Aorta (tissue), 5 donors: ENCODE measurements around the gene DHRS13. TPM values are rescaled to one million over a fixed set of nuclear protein-coding genes. Genes with fewer than 3 reads are reported as not detected.
"Not testable (repeated sequence)": the region's sequence is repeated elsewhere in the genome, so short reads cannot be mapped to it uniquely, and the experiment has no call there.

Experiments used
- ATAC-seq: fragments of 200-7000 bp; cut with Tn5 transposase; one replicate; pipeline ENCODE4 v1.9.1; 2022; ENCODE audit warnings: moderate library complexity; ENCODE audit not compliant: low FRiP score
- DNase-seq, 2 donors: peaks; one replicate each; pipeline ENCODE4 v3.0.0-alpha.2; 2020
- H3K27ac ChIP-seq, 2 donors: one replicate each; pipeline ENCODE4 v1.5.1; 2013; ENCODE audit warnings: low read length in 2 of 2, mild to moderate bottlenecking in 2 of 2, moderate library complexity in 2 of 2, control low read depth in 1 of 2, inconsistent platforms in 1 of 2, low read depth in 1 of 2
- H3K27me3 ChIP-seq, 2 donors: one replicate each; pipeline ENCODE4 v1.6.1; 2013; ENCODE audit warnings: control low read depth in 1 of 2, low read length in 1 of 2, mild to moderate bottlenecking in 1 of 2, moderate library complexity in 1 of 2; ENCODE audit not compliant: insufficient read depth in 2 of 2, control insufficient read depth in 1 of 2
- H3K36me3 ChIP-seq, 2 donors: one replicate each; pipeline ENCODE4 v1.6.1; 2013; ENCODE audit warnings: control low read depth in 1 of 2, low read length in 1 of 2, mild to moderate bottlenecking in 1 of 2; ENCODE audit not compliant: insufficient read depth in 2 of 2, control insufficient read depth in 1 of 2
- H3K4me1 ChIP-seq, 2 donors: one replicate each; pipeline ENCODE4 v1.6.1; 2013; ENCODE audit warnings: low read length in 2 of 2, control low read depth in 1 of 2, mild to moderate bottlenecking in 1 of 2, moderate library complexity in 1 of 2; ENCODE audit not compliant: insufficient read depth in 2 of 2, control insufficient read depth in 1 of 2
- H3K4me3 ChIP-seq, 2 donors: one replicate each; pipeline ENCODE4 v1.5.1; 2013; ENCODE audit warnings: low read length in 2 of 2, control low read depth in 1 of 2, mild to moderate bottlenecking in 1 of 2
- H3K9me3 ChIP-seq: one replicate; pipeline ENCODE4 v1.6.1; 2013; ENCODE audit warnings: mild to moderate bottlenecking, low read length; ENCODE audit not compliant: control insufficient read depth
- WGBS, 2 donors: extraction: QIAGEN DNeasy Blood & Tissue Kit; methylation state at CpG; one replicate each; pipeline ENCODE4 v1.1.7; 2013; 5-methylcytosine and 5-hydroxymethylcytosine counted together
- intact Hi-C, 2 donors: fragments of 100-400 bp; cut with DNase I; formaldehyde crosslinking; loops; one replicate each; pipeline versions ENCODE4 v1.14.2 to v1.15.0; 2022
- polyA plus RNA-seq, 2 donors: library from polyadenylated mRNA; stranded (reverse); fragments of 200-250 nt; gene quantifications; one replicate each; pipeline ENCODE4 v1.2.3, GENCODE V29; 2013
- total RNA-seq, 2 donors: library from RNA; stranded (reverse); fragmentation: NEBNext Ultra II Directional; extraction: Animal tissue kit (Norgen Biotek cat#: 25700); gene quantifications; one replicate each; pipeline ENCODE4 v1.2.1, GENCODE V29; 2021
- donor health status: healthy with polysubstance abuse.
- donor health status: Bipolar disorder and iron deficiency.
- donor health status: DM: no; HTN: no; CAD: no.
- donor health status: DM: no; HTN: no; CAD: no.
- donor health status: DM: yes; HTN: yes; CAD: no.

DHRS13 gene
- total and polyA plus RNA-seq, 4 donors, result 0.75 to 6.1 (median 3.5) TPM

GRCh38 chr17:28895794-28896447, 7.0 kb downstream of the DHRS13 start:
- Histone ChIP-seq H3K36me3 (no peaks in the 10 kb centered on the region), H3K4me3 (peak overlapping the region in 1 of 2 donors; percentile 80), H3K9me3 (no peaks in the 10 kb centered on the region), H3K27me3 (no peaks in the 10 kb centered on the region), H3K27ac (peak overlapping the region in 1 of 2 donors; percentile 90), H3K4me1 (peaks cover 0 to 5% of the 10 kb centered on the region in 2 donors)
- no peak for ATAC-seq
- WGBS, 2 donors, result 58 to 61% methylated on average over 3 of the region's 3 CpGs
- peak in 1 of 2 donors; percentile 41 for DNase-seq
- intact Hi-C loops, result loop anchor here in 1 of 2 donors (5.0 kb wide), 1 partner anchor 56 kb away; the partner anchor contains the start of gene PHF12

GRCh38 chr17:28893248-28894183, 9.4 kb downstream of the DHRS13 start:
- DNase-seq, H3K4me1 ChIP-seq, ATAC-seq, H3K9me3 ChIP-seq, H3K36me3 ChIP-seq, H3K4me3 ChIP-seq, intact Hi-C loops, H3K27me3 ChIP-seq: not testable (repeated sequence)
- H3K27ac ChIP-seq, result peak overlapping the region in 1 of 2 donors; percentile 26
- WGBS, 2 donors, result 87 to 88% methylated on average over 16 of the region's 16 CpGs

- H3K4me1 ChIP-seq, result peaks cover 0 to 5% of the 10 kb centered on the region in 2 donors
- ATAC-seq, result no peak
- DNase-seq, result no peak
- intact Hi-C loops, result no loop called here
- no peaks in the 10 kb centered on the region for H3K36me3 ChIP-seq
- no peaks in the 10 kb centered on the region for H3K27me3 ChIP-seq
- H3K4me3 ChIP-seq, result no peak overlapping the region
- H3K9me3 ChIP-seq, result no peaks in the 10 kb centered on the region
- no peak overlapping the region for H3K27ac ChIP-seq
- 87 to 93% methylated on average over 2 to 4 of the region's 4 CpGs for WGBS, 2 donors
Observed at GRCh38 chr17:28892024-28892423, 10.9 kb downstream of the DHRS13 start.

GRCh38 chr17:28891201-28891600, 11.7 kb downstream of the DHRS13 start:
- ATAC-seq (no peak), DNase-seq (no peak)
- Histone ChIP-seq H3K9me3 (no peaks in the 10 kb centered on the region), H3K27me3 (no peaks in the 10 kb centered on the region), H3K27ac (no peak overlapping the region), H3K36me3 (no peaks in the 10 kb centered on the region), H3K4me3 (no peak overlapping the region), H3K4me1 (peaks cover 0 to 5% of the 10 kb centered on the region in 2 donors)
- 91 to 96% methylated on average over 1 of the region's 1 CpG for WGBS, 2 donors
- intact Hi-C loops, result no loop called here

GRCh38 chr17:28889996-28890395, 12.9 kb downstream of the DHRS13 start:
- DNase-seq (no peak), ATAC-seq (no peak)
- Histone ChIP-seq H3K9me3 (no peaks in the 10 kb centered on the region), H3K4me1 (peaks cover 0 to 5% of the 10 kb centered on the region in 2 donors), H3K27ac (no peak overlapping the region), H3K36me3 (no peaks in the 10 kb centered on the region), H3K4me3 (no peak overlapping the region), H3K27me3 (no peaks in the 10 kb centered on the region)
- WGBS, 2 donors, result 82 to 85% methylated on average over 5 of the region's 5 CpGs
- intact Hi-C loops, result no loop called here

GRCh38 chr17:28888832-28889231, 14.0 kb downstream of the DHRS13 start:
- ATAC-seq, result no peak
- H3K27ac ChIP-seq, result no peak overlapping the region
- H3K27me3 ChIP-seq, result no peaks in the 10 kb centered on the region
- DNase-seq, result no peak
- no peaks in the 10 kb centered on the region for H3K9me3 ChIP-seq
- H3K4me3 ChIP-seq, result no peak overlapping the region
- intact Hi-C loops, result no loop called here
- H3K4me1 ChIP-seq, result peaks cover 0 to 5% of the 10 kb centered on the region in 2 donors
- WGBS, 2 donors, result 86 to 87% methylated on average over 7 of the region's 7 CpGs
- peaks cover 0 to 2% of the 10 kb centered on the region in 2 donors for H3K36me3 ChIP-seq

GRCh38 chr17:28887871-28888471, 14.9 kb downstream of the DHRS13 start:
- 75 to 83% methylated on average over 12 of the region's 12 CpGs for WGBS, 2 donors
- H3K4me1 ChIP-seq, result peaks cover 0 to 3% of the 10 kb centered on the region in 2 donors
- DNase-seq, result no peak
- H3K27ac ChIP-seq, result no peak overlapping the region
- no peak for ATAC-seq
- H3K27me3 ChIP-seq, result no peaks in the 10 kb centered on the region
- no peak overlapping the region for H3K4me3 ChIP-seq
- H3K9me3 ChIP-seq, result no peaks in the 10 kb centered on the region
- H3K36me3 ChIP-seq, result peaks cover 0 to 2% of the 10 kb centered on the region in 2 donors
- intact Hi-C loops, result no loop called here

GRCh38 chr17:28885951-28886350, 16.9 kb downstream of the DHRS13 start:
- peaks cover 0 to 14% of the 10 kb centered on the region in 2 donors for H3K36me3 ChIP-seq
- no peaks in the 10 kb centered on the region for H3K4me1 ChIP-seq
- DNase-seq (no peak), ATAC-seq (no peak)
- intact Hi-C loops, result no loop called here
- H3K4me3 ChIP-seq, result no peak overlapping the region
- H3K9me3 ChIP-seq, result no peaks in the 10 kb centered on the region
- 85 to 88% methylated on average over 10 of the region's 10 CpGs for WGBS, 2 donors
- H3K27me3 ChIP-seq, result no peaks in the 10 kb centered on the region
- H3K27ac ChIP-seq, result no peak overlapping the region
